Measurements from ENCODE around the gene RORB.

The RORB gene

GRCh38 chr9:74501570-74501969 is 4.4 kb downstream of the RORB start:
- no peak for TF ChIP-seq POLR2AphosphoS5 (IDR thresholded peaks at IDR 0.05; ENCODE audit: borderline replicate concordance, low read depth, low read length)
- no peak for TF ChIP-seq EZH2 (IDR thresholded peaks at IDR 0.05)
- TF ChIP-seq FOXP2 (optimal IDR thresholded peaks at IDR 0.05; ENCODE audit: control extremely low read depth, extremely low read length, insufficient read depth): no peak
- Histone ChIP-seq H3K9ac (ENCODE audit: insufficient read length) (no peak overlapping the region), H3K4me3 (no peak overlapping the region), H3K27ac (no peak overlapping the region), H3K36me3 (ENCODE audit: insufficient read depth, low read length) (no peaks in the 10 kb centered on the region), H3K9me3 (ENCODE audit: low read depth, low read length) (no peaks in the 10 kb centered on the region)
- no peak for DNase-seq (ENCODE audit: low read depth, low spot score)

GRCh38 chr9:74503219-74503618 is 6.1 kb downstream of the RORB start:
- H3K4me3 ChIP-seq: no peak overlapping the region
- TF ChIP-seq EZH2 (IDR thresholded peaks at IDR 0.05) (no peak), FOXP2 (optimal IDR thresholded peaks at IDR 0.05; ENCODE audit: control extremely low read depth, extremely low read length, insufficient read depth) (no peak), POLR2AphosphoS5 (IDR thresholded peaks at IDR 0.05; ENCODE audit: borderline replicate concordance, low read depth, low read length) (no peak)
- H3K36me3 ChIP-seq (ENCODE audit: insufficient read depth, low read length): no peaks in the 10 kb centered on the region
- no peak overlapping the region for H3K27ac ChIP-seq
- DNase-seq (ENCODE audit: low read depth, low spot score): no peak
- H3K9me3 ChIP-seq (ENCODE audit: low read depth, low read length): no peaks in the 10 kb centered on the region
- H3K9ac ChIP-seq (ENCODE audit: insufficient read length): no peak overlapping the region

DNA sequence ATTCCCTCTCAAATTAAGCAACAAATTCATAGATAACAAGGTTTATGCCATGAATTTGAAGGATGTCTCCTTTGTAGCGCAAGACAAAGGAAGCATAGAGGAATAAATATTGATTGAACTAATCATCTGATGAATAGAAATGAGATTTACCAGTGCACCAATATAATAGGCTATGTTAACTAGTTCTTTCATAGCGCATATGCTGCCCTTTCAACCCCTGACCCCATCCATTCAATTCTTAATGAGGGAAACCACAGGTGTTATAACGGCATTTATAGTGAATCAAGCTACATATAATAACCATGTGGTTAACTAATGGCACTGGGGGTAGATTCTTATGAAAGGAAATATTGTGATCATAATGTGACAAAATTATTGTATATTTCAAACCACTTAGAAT is 6.5 kb downstream of the RORB start:
- TF ChIP-seq POLR2AphosphoS5 (IDR thresholded peaks at IDR 0.05; ENCODE audit: borderline replicate concordance, low read depth, low read length): no peak
- no peak overlapping the region for H3K4me3 ChIP-seq

GRCh38 chr9:74511333-74511732 is 14.2 kb downstream of the RORB start:
- H3K36me3 ChIP-seq (ENCODE audit: insufficient read depth, low read length): no peaks in the 10 kb centered on the region
- no peak overlapping the region for H3K4me3 ChIP-seq
- no peak overlapping the region for H3K9ac ChIP-seq (ENCODE audit: insufficient read length)
- TF ChIP-seq EZH2 (IDR thresholded peaks at IDR 0.05) (no peak), POLR2AphosphoS5 (IDR thresholded peaks at IDR 0.05; ENCODE audit: borderline replicate concordance, low read depth, low read length) (no peak), FOXP2 (optimal IDR thresholded peaks at IDR 0.05; ENCODE audit: control extremely low read depth, extremely low read length, insufficient read depth) (no peak)
- H3K27ac ChIP-seq: no peak overlapping the region
- no peaks in the 10 kb centered on the region for H3K9me3 ChIP-seq (ENCODE audit: low read depth, low read length)
- no peak for DNase-seq (ENCODE audit: low read depth, low spot score)

More for the DNA sequence above, 6.5 kb downstream of the RORB start:
- H3K27ac ChIP-seq: no peak overlapping the region
- no peak for DNase-seq (ENCODE audit: low read depth, low spot score)
- no peak overlapping the region for H3K9ac ChIP-seq (ENCODE audit: insufficient read length)
- no peaks in the 10 kb centered on the region for H3K9me3 ChIP-seq (ENCODE audit: low read depth, low read length)
- no peaks in the 10 kb centered on the region for H3K36me3 ChIP-seq (ENCODE audit: insufficient read depth, low read length)

DNA sequence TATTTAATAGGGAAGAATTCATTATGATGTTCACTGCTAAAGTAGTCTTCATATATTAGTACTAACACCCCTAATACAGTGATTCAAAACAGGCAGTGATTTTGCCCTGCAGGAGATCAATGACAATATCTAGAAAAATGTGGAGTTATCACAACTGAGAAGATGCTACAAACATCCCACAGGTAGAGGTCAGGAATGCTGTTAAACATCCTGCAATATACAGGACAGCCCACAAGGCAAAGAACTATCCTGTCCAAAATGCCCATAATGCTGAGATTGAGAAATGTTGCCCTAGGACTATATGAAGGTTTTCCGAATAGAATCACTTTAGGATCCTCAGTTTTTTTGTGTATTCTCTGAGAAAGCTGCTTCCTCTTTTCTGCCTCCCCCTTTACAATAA is 15.3 kb downstream of the RORB start:
- Histone ChIP-seq H3K9ac (ENCODE audit: insufficient read length) (no peak overlapping the region), H3K4me3 (no peak overlapping the region), H3K36me3 (ENCODE audit: insufficient read depth, low read length) (no peaks in the 10 kb centered on the region), H3K9me3 (ENCODE audit: low read depth, low read length) (no peaks in the 10 kb centered on the region), H3K27ac (no peak overlapping the region)
- no peak for TF ChIP-seq EZH2 (IDR thresholded peaks at IDR 0.05)
- DNase-seq (ENCODE audit: low read depth, low spot score): no peak

DNA sequence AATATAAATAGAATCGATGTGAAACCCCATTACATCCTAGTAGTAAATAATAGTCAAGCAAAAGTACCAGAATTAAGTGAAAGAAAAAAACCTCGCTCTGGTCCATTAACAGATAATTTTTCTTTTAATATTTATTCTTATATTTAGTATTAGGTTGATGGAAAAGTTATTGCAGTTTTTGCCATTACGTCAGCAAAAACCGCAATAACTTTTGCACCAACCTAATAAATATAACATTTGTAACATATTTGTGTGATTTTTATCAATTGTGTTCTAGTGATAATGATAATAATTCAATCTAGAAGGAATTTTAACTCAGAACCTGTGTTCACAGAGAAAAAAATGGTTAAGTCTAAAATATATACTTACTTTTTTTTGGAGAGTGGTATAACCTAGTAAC is 16.1 kb downstream of the RORB start:
- TF ChIP-seq FOXP2 (optimal IDR thresholded peaks at IDR 0.05; ENCODE audit: control extremely low read depth, extremely low read length, insufficient read depth) (no peak), EZH2 (IDR thresholded peaks at IDR 0.05) (no peak), POLR2AphosphoS5 (IDR thresholded peaks at IDR 0.05; ENCODE audit: borderline replicate concordance, low read depth, low read length) (no peak)
- Histone ChIP-seq H3K9me3 (ENCODE audit: low read depth, low read length) (no peaks in the 10 kb centered on the region), H3K27ac (no peak overlapping the region), H3K4me3 (no peak overlapping the region), H3K9ac (ENCODE audit: insufficient read length) (no peak overlapping the region), H3K36me3 (ENCODE audit: insufficient read depth, low read length) (no peaks in the 10 kb centered on the region)
- no peak for DNase-seq (ENCODE audit: low read depth, low spot score)

GRCh38 chr9:74517188-74517587 is 20.1 kb downstream of the RORB start:
- Histone ChIP-seq H3K36me3 (ENCODE audit: insufficient read depth, low read length) (no peaks in the 10 kb centered on the region), H3K27ac (no peak overlapping the region), H3K4me3 (no peak overlapping the region), H3K9ac (ENCODE audit: insufficient read length) (no peak overlapping the region), H3K9me3 (ENCODE audit: low read depth, low read length) (no peaks in the 10 kb centered on the region)
- TF ChIP-seq FOXP2 (optimal IDR thresholded peaks at IDR 0.05; ENCODE audit: control extremely low read depth, extremely low read length, insufficient read depth): no peak
- TF ChIP-seq POLR2AphosphoS5 (IDR thresholded peaks at IDR 0.05; ENCODE audit: borderline replicate concordance, low read depth, low read length): no peak
- no peak for TF ChIP-seq EZH2 (IDR thresholded peaks at IDR 0.05)
- DNase-seq (ENCODE audit: low read depth, low spot score): no peak

DNA sequence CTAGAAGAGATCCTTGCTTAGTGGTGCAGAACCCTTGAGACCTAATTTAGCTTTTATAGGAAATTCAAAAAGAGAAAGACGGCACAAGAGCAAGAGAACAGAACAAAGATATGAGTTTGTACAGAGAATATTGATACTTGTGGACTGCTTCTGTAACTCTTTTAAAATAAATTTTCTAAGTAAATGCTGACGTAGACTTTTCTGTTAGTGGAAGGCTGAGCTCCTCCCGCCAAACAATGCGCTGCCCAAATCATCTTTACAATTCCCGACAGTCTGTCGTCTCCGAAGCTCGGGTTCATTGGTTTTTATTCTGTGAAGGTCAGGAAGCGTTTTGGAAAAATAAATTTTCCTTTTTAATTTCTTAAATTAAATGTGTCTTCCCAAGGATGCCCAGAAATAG is 22.3 kb downstream of the RORB start:
- H3K9me3 ChIP-seq (ENCODE audit: low read depth, low read length): no peaks in the 10 kb centered on the region
- no peak for DNase-seq (ENCODE audit: low read depth, low spot score)
- H3K9ac ChIP-seq (ENCODE audit: insufficient read length): no peak overlapping the region
- TF ChIP-seq POLR2AphosphoS5 (IDR thresholded peaks at IDR 0.05; ENCODE audit: borderline replicate concordance, low read depth, low read length) (no peak), EZH2 (IDR thresholded peaks at IDR 0.05) (no peak), FOXP2 (optimal IDR thresholded peaks at IDR 0.05; ENCODE audit: control extremely low read depth, extremely low read length, insufficient read depth) (no peak)
- H3K27ac ChIP-seq: no peak overlapping the region
- no peaks in the 10 kb centered on the region for H3K36me3 ChIP-seq (ENCODE audit: insufficient read depth, low read length)
- H3K4me3 ChIP-seq: no peak overlapping the region

DNA sequence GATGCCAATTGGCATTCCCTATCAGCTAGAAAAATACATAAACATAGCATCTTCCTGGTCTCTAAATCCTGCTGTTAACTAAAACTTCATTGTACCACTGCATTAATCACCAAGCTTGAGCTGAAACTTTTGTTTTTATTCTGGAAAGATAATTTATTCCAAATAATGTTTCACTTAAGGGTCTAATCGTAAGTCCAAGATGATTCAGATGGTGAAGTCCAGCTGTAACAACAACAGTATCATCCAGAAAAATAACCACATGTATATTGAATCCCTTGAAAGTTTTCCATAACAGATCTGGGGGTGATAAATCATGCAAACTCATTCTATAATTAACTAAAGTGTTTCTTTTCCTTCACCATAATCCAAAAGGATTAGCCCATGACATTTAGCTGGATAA is 23.9 kb downstream of the RORB start:
- no peak for DNase-seq (ENCODE audit: low read depth, low spot score)
- Histone ChIP-seq H3K9ac (ENCODE audit: insufficient read length) (no peak overlapping the region), H3K9me3 (ENCODE audit: low read depth, low read length) (no peaks in the 10 kb centered on the region), H3K36me3 (ENCODE audit: insufficient read depth, low read length) (no peaks in the 10 kb centered on the region), H3K4me3 (no peak overlapping the region), H3K27ac (no peak overlapping the region)
- no peak for TF ChIP-seq POLR2AphosphoS5 (IDR thresholded peaks at IDR 0.05; ENCODE audit: borderline replicate concordance, low read depth, low read length)

Measured in SK-N-MC (cell line).